NB4 (cell line): Measurements from ENCODE around the gene SLC37A2.

Experiments
- DNase-seq: peaks from one replicate; pipeline ENCODE4 v3.0.0; 2010; ENCODE audit warnings: low read depth
- H3K4me3 ChIP-seq: one replicate; pipeline ENCODE4 v1.5.1; 2011; ENCODE audit warnings: mild to moderate bottlenecking, low read depth, low read length, moderate library complexity
- MYC ChIP-seq: IDR thresholded peaks from 2 replicates; pipeline ENCODE4 v1.6.1; 2011; ENCODE audit warnings: low read depth, low read length
- POLR2A ChIP-seq: IDR thresholded peaks from 2 replicates; pipeline ENCODE4 v1.6.1; 2011; ENCODE audit warnings: mild to moderate bottlenecking; ENCODE audit not compliant: insufficient read length; ENCODE audit errors: extremely low read depth
- TF ChIP-seq, protein P1 (sequence below): IDR thresholded peaks from one replicate; pipeline ENCODE4 v1.5.1; 2012; ENCODE audit warnings: low read depth, low read length
- TF ChIP-seq, protein P2 (sequence below): IDR thresholded peaks from 2 replicates; pipeline ENCODE4 v1.6.1; 2011; ENCODE audit warnings: low read depth, low read length

The SLC37A2 gene

DNA sequence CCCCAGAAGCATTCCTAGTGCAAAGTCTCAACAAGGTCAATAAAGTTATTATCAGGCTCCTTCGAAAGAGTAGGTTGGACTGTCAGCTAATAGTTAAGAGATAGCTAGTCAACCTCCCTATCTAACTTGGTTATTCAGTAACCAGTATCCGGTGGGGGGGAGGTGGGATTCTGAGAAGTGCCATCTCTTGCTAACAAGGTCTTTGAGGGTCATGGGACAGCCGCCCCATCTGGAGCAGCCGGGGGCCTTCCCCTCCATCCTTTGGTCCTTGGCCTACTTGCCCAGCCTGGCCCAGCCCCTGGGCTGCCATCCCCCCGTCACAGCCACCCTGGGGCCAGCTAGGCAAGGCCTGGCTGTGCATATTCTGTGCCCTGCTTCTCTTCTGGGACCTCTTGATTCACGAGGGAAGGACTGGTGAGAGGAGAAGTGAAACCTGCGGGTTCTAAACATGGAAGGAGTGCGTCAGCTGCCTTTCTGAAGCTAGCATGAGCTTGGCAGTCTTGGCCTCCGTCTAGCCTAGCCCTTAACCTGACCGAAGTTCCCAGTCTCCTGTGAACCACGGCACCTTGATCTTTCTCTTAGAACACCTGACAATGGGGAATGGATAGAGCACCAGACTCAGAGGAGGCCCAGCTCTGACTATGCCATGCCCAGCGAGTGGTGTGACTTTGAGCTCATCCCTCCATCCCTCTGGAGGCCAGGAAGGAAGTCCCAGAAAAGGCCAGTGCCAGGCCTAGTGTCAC, 9.3 kb downstream of the SLC37A2 start:
- peak; percentile 54 for DNase-seq
- no peak overlapping the region for H3K4me3 ChIP-seq
- TF ChIP-seq POLR2A = no peak
- TF ChIP-seq, protein P1, sequence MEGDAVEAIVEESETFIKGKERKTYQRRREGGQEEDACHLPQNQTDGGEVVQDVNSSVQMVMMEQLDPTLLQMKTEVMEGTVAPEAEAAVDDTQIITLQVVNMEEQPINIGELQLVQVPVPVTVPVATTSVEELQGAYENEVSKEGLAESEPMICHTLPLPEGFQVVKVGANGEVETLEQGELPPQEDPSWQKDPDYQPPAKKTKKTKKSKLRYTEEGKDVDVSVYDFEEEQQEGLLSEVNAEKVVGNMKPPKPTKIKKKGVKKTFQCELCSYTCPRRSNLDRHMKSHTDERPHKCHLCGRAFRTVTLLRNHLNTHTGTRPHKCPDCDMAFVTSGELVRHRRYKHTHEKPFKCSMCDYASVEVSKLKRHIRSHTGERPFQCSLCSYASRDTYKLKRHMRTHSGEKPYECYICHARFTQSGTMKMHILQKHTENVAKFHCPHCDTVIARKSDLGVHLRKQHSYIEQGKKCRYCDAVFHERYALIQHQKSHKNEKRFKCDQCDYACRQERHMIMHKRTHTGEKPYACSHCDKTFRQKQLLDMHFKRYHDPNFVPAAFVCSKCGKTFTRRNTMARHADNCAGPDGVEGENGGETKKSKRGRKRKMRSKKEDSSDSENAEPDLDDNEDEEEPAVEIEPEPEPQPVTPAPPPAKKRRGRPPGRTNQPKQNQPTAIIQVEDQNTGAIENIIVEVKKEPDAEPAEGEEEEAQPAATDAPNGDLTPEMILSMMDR = no peak
- TF ChIP-seq, protein P2, sequence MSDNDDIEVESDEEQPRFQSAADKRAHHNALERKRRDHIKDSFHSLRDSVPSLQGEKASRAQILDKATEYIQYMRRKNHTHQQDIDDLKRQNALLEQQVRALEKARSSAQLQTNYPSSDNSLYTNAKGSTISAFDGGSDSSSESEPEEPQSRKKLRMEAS = no peak
- no peak for TF ChIP-seq MYC

DNA sequence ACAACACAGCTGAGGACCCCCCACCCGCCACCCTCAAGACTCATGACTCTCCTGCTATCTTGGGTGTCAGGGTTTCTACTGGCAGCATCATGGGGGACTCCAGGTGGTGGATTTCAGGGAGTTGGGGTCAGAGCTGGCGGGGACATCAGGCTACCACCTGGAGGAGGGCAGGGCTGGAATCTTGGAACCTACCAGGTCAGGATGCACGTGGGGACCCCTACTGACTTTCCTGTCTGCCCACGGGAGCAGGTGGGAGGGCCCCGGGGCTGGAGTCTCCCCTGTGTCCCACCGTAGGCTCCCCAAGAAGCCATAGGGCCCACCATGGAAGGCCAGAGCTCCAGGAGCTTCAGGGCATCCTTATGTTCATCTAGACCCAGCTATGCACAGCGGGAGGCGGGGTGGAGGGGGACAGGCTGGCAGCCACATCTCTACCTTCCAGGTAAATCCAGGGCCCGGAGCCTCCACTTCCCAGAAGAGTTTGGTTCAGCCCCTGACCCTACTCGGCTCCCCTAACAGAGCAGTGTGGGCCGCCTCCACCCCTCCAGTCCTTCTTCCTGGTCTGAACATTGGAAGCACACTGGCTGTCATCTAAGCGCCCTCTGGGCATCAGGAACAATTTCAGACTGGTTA, 10.0 kb downstream of the SLC37A2 start:
- no peak overlapping the region for H3K4me3 ChIP-seq
- TF ChIP-seq MYC (no peak), POLR2A (no peak)
- TF ChIP-seq, protein P2 = no peak
- TF ChIP-seq, protein P1 = no peak
- no peak for DNase-seq

DNA sequence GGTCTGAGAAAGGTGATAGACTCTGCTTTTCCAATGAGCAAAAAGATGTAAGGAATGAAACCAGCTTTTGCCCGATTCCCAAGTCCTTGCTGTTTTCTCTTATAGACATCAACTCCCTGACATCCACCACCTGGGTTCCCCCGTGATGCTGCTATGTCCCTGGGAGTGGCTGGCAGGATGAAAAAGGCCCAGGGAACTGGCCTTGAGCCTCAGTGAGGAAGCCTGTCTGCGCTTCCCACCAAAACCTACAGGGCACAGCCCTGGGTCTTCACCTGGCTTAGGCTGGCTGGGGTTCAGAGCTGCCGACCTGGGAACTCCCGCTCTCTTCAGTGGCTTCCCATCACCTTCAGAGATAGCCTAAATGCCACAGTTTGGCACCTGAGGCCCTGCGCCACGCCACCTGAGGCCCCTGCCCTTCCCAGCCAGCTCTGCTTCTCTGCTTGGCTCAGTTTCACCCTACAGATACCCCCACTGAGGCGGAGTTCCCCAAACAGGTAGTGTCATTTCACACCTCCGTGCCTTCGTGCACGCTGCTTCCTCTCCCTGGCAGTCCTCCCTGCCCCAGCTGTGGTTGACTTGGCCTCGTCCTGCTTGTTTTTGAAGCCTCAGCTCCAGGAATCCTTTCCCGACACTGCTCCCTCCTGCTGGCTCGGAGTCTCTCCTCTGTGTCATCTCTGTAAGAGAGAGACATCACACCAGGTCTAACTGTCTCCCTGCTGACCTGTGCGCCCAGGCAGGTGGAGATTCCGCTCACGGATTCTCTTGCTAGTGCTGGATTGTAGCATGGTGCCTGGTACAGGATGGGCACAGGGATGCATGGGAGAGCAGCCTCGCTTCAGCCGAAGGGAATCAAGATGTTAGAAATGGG, 10.7 kb downstream of the SLC37A2 start:
- DNase-seq = no peak
- H3K4me3 ChIP-seq = no peak overlapping the region
- TF ChIP-seq MYC = no peak
- TF ChIP-seq, protein P2 = no peak
- TF ChIP-seq, protein P1 = no peak
- TF ChIP-seq POLR2A = no peak

DNA sequence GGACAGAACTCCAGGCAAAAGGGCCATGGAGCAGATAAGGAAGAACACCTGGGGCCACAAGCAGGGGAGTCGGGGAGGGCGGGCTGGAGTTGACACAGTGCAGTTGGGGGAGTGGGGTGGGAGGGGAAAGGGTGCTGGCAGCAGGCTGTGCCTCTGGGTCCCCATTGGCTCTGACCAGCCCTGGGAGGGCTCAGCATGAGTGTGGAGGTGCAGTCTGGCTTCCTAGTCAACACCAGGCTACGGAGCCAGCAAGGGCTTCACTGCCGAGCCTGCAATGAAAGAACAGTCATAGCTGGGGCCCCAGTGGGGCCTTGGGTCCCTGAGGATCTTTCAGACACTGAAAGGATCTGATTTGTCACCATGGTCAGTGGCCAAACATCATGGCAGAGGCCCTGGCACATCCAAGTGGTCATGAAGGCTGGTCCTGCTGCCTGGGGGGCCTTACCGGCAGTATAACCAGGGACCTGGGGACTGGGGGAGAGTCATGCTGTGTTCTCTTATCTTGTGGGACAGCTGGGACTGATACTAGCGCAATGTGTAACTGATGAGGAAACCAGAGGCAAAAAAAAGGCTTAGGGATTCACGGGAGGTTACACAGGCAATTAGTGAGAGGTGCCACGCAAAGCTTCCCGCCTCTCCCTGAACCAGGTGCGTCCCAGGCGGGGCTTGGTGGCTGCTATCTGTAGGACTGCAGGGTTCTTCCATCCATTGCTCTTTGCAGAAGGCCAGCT, 11.6 kb downstream of the SLC37A2 start:
- TF ChIP-seq, protein P2 = no peak
- H3K4me3 ChIP-seq = no peak overlapping the region
- no peak for DNase-seq

DNA sequence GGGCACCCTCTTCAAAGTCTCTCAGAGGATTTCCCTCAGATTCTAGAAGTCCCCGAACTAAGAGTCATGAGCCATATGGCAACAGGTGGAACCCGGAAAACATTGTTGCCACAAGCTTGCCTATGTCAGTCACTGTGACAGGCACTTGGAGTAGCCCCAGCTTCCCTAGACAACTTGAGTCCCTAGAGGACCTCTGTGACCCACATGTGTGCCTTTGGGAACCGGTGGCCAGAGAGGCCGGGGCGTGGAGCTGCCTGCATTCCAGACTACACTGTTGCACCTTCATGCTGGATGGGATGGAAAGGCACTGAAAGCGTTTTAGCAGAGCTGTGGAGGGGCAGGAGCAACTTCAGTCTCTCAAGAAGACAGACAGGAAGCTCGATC, 12.1 kb downstream of the SLC37A2 start:
- no peak for DNase-seq
- TF ChIP-seq POLR2A (no peak), MYC (no peak)
- TF ChIP-seq, protein P1 = no peak
- TF ChIP-seq, protein P2 = no peak
- no peak overlapping the region for H3K4me3 ChIP-seq
